ENCODE data around the gene TBC1D22A.

DNA sequence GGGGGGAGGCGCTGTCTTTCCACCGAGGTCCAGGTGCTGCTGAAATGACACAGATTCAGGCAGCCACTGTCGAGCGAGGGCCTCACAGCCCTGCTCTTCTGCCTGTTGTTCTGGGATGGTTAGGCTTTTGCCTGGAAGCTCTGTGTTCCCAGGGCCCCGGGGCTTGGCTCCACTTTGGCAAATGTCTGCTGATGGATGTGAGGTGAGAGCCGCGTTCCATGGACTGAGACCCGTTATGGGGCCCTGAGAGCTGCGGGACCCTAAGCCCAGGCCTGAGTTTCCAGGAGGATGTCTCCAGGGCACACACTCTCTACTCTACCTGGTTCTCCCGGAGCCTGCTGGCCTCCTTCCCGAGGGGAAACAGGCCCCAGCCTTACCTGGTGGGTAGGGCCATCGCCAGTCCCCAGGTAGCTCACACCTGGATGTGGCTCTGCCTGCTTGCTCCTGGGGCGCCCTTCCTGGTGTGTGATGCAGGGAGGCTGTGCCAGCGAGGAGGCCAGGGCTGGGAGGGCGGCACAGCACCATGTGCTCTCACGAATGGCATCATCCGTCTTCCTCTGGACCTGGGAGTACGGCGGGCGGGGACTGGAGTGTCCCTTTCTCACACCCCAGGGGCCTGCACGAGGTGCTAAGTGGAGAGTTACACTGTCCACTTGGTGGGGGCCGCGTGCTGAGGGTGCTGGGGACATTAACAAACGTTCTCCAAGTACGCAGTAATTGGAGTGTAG lies 435.5 kb downstream of the TBC1D22A start:
- TF ChIP-seq, protein P1, sequence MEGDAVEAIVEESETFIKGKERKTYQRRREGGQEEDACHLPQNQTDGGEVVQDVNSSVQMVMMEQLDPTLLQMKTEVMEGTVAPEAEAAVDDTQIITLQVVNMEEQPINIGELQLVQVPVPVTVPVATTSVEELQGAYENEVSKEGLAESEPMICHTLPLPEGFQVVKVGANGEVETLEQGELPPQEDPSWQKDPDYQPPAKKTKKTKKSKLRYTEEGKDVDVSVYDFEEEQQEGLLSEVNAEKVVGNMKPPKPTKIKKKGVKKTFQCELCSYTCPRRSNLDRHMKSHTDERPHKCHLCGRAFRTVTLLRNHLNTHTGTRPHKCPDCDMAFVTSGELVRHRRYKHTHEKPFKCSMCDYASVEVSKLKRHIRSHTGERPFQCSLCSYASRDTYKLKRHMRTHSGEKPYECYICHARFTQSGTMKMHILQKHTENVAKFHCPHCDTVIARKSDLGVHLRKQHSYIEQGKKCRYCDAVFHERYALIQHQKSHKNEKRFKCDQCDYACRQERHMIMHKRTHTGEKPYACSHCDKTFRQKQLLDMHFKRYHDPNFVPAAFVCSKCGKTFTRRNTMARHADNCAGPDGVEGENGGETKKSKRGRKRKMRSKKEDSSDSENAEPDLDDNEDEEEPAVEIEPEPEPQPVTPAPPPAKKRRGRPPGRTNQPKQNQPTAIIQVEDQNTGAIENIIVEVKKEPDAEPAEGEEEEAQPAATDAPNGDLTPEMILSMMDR (optimal IDR thresholded peaks at IDR 0.05 in 1 of 3, IDR thresholded peaks at IDR 0.05 in 1 of 3, conservative IDR thresholded peaks at IDR 0.05 in 1 of 3; ENCODE audit: extremely low read depth in 1 of 3, insufficient read depth in 2 of 3, low read length in 3 of 3): no peak
- TF ChIP-seq EZH2 (IDR thresholded peaks at IDR 0.05; ENCODE audit: low read length): no peak

Measured in keratinocyte (primary cell).